ENCODE measurements around the gene TLE7.

TLE7 gene

GRCh38 chr16:71424626-71425025 is 17.2 kb downstream of the TLE7 start:
- no peak overlapping the region for H3K4me3 ChIP-seq (ENCODE audit: low read depth, low read length)
- no peak for DNase-seq (ENCODE audit: low read depth)
- TF ChIP-seq MYC (IDR thresholded peaks at IDR 0.05; ENCODE audit: low read depth, low read length): no peak
- TF ChIP-seq MAX (IDR thresholded peaks at IDR 0.05; ENCODE audit: low read depth, low read length): no peak
- no peak for TF ChIP-seq POLR2A (IDR thresholded peaks at IDR 0.05; ENCODE audit: extremely low read depth, insufficient read length)
- TF ChIP-seq CTCF (IDR thresholded peaks at IDR 0.05; ENCODE audit: low read depth, low read length): no peak

- H3K4me3 ChIP-seq (ENCODE audit: low read depth, low read length): no peak overlapping the region
- DNase-seq (ENCODE audit: low read depth): no peak
- no peak for TF ChIP-seq MAX (IDR thresholded peaks at IDR 0.05; ENCODE audit: low read depth, low read length)
Measured at GRCh38 chr16:71423865-71424264, 18.0 kb downstream of the TLE7 start.

- no peak overlapping the region for H3K4me3 ChIP-seq (ENCODE audit: low read depth, low read length)
- no peak for DNase-seq (ENCODE audit: low read depth)
- TF ChIP-seq CTCF (IDR thresholded peaks at IDR 0.05; ENCODE audit: low read depth, low read length) (no peak), MAX (IDR thresholded peaks at IDR 0.05; ENCODE audit: low read depth, low read length) (no peak), POLR2A (IDR thresholded peaks at IDR 0.05; ENCODE audit: extremely low read depth, insufficient read length) (no peak), MYC (IDR thresholded peaks at IDR 0.05; ENCODE audit: low read depth, low read length) (no peak)
Measured at GRCh38 chr16:71423016-71423415, 18.8 kb downstream of the TLE7 start.

- peak; percentile 47 for DNase-seq (ENCODE audit: low read depth)
- no peak overlapping the region for H3K4me3 ChIP-seq (ENCODE audit: low read depth, low read length)
- TF ChIP-seq MYC (IDR thresholded peaks at IDR 0.05; ENCODE audit: low read depth, low read length) (no peak), CTCF (IDR thresholded peaks at IDR 0.05; ENCODE audit: low read depth, low read length) (peak; percentile 62)
Measured at GRCh38 chr16:71421911-71422310, 19.9 kb downstream of the TLE7 start.

GRCh38 chr16:71414038-71414437 is 27.8 kb downstream of the TLE7 start:
- no peak for TF ChIP-seq POLR2A (IDR thresholded peaks at IDR 0.05; ENCODE audit: extremely low read depth, insufficient read length)
- TF ChIP-seq MAX (IDR thresholded peaks at IDR 0.05; ENCODE audit: low read depth, low read length): no peak
- no peak for TF ChIP-seq CTCF (IDR thresholded peaks at IDR 0.05; ENCODE audit: low read depth, low read length)
- no peak for TF ChIP-seq MYC (IDR thresholded peaks at IDR 0.05; ENCODE audit: low read depth, low read length)

GRCh38 chr16:71413341-71413740 is 28.5 kb downstream of the TLE7 start:
- TF ChIP-seq POLR2A (IDR thresholded peaks at IDR 0.05; ENCODE audit: extremely low read depth, insufficient read length): no peak
- no peak overlapping the region for H3K4me3 ChIP-seq (ENCODE audit: low read depth, low read length)

More at GRCh38 chr16:71414038-71414437, 27.8 kb downstream of the TLE7 start:
- DNase-seq (ENCODE audit: low read depth): no peak
- H3K4me3 ChIP-seq (ENCODE audit: low read depth, low read length): no peak overlapping the region

GRCh38 chr16:71412270-71413160 is 29.3 kb downstream of the TLE7 start:
- no peak overlapping the region for H3K4me3 ChIP-seq (ENCODE audit: low read depth, low read length)
- peak; percentile 18; the same call in 1 of the 2 replicates for TF ChIP-seq MYC (IDR thresholded peaks at IDR 0.05; ENCODE audit: low read depth, low read length)
- TF ChIP-seq POLR2A (IDR thresholded peaks at IDR 0.05; ENCODE audit: extremely low read depth, insufficient read length): no peak
- peak; percentile 91 for TF ChIP-seq CTCF (IDR thresholded peaks at IDR 0.05; ENCODE audit: low read depth, low read length)
- TF ChIP-seq MAX (IDR thresholded peaks at IDR 0.05; ENCODE audit: low read depth, low read length): peak; percentile 52; the same call in 1 of the 2 replicates
- peak; percentile 77 for DNase-seq (ENCODE audit: low read depth)

More at GRCh38 chr16:71413341-71413740, 28.5 kb downstream of the TLE7 start:
- DNase-seq (ENCODE audit: low read depth): no peak
